RWPE2 (cell line): ENCODE results near the gene RWDD2A.
"Not testable (repeated sequence)": the region's sequence is repeated elsewhere in the genome, so short reads cannot be mapped to it uniquely, and the experiment has no call there.

Experiments
- ATAC-seq: fragments of 200-7000 bp; cut with Tn5 transposase; 3 replicates; pipeline ENCODE4 v1.9.1; 2021; ENCODE audit warnings: low read depth
- DNase-seq: peaks from one replicate; pipeline ENCODE4 v3.0.0-alpha.2; 2020; ENCODE audit warnings: low spot score
- H3K27ac ChIP-seq: fragments of 450-650 bp; 2 replicates; pipeline ENCODE4 v1.5.1; 2017; ENCODE audit warnings: mild to moderate bottlenecking; ENCODE audit not compliant: poor library complexity, severe bottlenecking
- H3K27me3 ChIP-seq: fragments of 250-450 bp; sonication (Bioruptor Pico); 2 replicates; pipeline ENCODE4 v1.5.1; 2021; ENCODE audit warnings: mild to moderate bottlenecking, moderate library complexity; ENCODE audit not compliant: insufficient read depth, poor library complexity, severe bottlenecking
- H3K36me3 ChIP-seq: fragments of 250-450 bp; sonication (Bioruptor Pico); 2 replicates; pipeline ENCODE4 v1.5.1; 2020; ENCODE audit warnings: low read depth, mild to moderate bottlenecking, moderate library complexity
- H3K4me1 ChIP-seq: fragments of 250-450 bp; sonication (Bioruptor Pico); 2 replicates; pipeline ENCODE4 v1.5.1; 2021; ENCODE audit warnings: mild to moderate bottlenecking, moderate library complexity; ENCODE audit not compliant: insufficient read depth, poor library complexity, severe bottlenecking
- H3K4me3 ChIP-seq: fragments of 250-450 bp; sonication (Bioruptor Pico); 2 replicates; pipeline ENCODE4 v1.5.1; 2021; ENCODE audit warnings: mild to moderate bottlenecking, moderate library complexity; ENCODE audit not compliant: severe bottlenecking
- H3K9me3 ChIP-seq: fragments of 250-450 bp; sonication (Bioruptor Pico); 2 replicates; pipeline ENCODE4 v1.5.1; 2021; ENCODE audit warnings: mild to moderate bottlenecking, moderate library complexity; ENCODE audit not compliant: severe bottlenecking
- TF ChIP-seq, protein P1 (sequence below): fragments of 450-650 bp; IDR thresholded peaks from one replicate; pipeline ENCODE4 v1.5.1; 2017; ENCODE audit warnings: mild to moderate bottlenecking, moderate library complexity; ENCODE audit not compliant: poor library complexity, severe bottlenecking

The RWDD2A gene

DNA sequence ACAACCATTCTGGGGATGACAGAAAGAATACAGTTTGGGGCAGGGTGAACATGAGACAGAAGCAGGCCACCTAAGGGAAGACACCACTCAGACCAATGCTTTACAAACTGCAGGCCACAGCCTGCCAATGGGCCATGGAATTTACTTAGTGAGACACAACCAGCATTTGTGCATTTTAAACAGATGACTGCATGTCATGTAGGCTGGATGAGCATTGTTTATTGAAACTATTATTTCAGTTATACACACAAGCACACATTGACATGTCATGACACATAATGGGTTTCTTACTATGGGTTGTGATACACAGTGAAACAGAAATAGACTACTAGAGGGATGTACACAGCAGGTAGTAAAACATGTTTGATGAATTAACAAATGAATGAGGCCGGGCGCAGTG, 8.1 kb upstream of the RWDD2A start:
- TF ChIP-seq, protein P1, sequence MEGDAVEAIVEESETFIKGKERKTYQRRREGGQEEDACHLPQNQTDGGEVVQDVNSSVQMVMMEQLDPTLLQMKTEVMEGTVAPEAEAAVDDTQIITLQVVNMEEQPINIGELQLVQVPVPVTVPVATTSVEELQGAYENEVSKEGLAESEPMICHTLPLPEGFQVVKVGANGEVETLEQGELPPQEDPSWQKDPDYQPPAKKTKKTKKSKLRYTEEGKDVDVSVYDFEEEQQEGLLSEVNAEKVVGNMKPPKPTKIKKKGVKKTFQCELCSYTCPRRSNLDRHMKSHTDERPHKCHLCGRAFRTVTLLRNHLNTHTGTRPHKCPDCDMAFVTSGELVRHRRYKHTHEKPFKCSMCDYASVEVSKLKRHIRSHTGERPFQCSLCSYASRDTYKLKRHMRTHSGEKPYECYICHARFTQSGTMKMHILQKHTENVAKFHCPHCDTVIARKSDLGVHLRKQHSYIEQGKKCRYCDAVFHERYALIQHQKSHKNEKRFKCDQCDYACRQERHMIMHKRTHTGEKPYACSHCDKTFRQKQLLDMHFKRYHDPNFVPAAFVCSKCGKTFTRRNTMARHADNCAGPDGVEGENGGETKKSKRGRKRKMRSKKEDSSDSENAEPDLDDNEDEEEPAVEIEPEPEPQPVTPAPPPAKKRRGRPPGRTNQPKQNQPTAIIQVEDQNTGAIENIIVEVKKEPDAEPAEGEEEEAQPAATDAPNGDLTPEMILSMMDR, result no peak
- H3K27ac ChIP-seq, result no peak overlapping the region
- peaks cover 97% of the 10 kb centered on the region for H3K36me3 ChIP-seq
- DNase-seq, result no peak
- no peak overlapping the region for H3K4me3 ChIP-seq
- no peaks in the 10 kb centered on the region for H3K9me3 ChIP-seq
- no peak for ATAC-seq
- H3K27me3 ChIP-seq, result no peaks in the 10 kb centered on the region
- H3K4me1 ChIP-seq, result peaks cover 10% of the 10 kb centered on the region

DNA sequence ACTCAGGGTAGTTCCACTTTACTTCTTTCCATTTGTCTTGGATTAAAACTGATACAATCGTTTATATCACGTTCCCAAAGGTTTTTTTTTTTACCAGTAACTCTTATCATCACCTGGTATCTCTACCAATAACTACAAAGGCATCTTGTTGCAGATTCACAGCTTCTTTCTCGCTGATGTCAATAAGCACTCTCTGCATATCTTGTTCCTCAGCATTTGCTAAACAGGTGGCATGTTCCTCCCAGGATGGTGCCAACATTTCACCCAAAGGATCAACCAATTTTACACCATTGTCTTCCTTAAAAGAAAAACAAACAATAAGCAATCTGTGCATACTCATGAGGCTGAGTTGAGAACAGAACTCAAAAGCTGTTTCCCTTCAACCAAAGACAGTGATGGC, 4.7 kb upstream of the RWDD2A start:
- Histone ChIP-seq H3K36me3 (peaks cover 74% of the 10 kb centered on the region), H3K4me3 (no peak overlapping the region), H3K9me3 (no peaks in the 10 kb centered on the region), H3K4me1 (peaks cover 10% of the 10 kb centered on the region), H3K27ac (no peak overlapping the region), H3K27me3 (no peaks in the 10 kb centered on the region)
- ATAC-seq, result no peak
- TF ChIP-seq, protein P1, result no peak
- DNase-seq, result no peak

DNA sequence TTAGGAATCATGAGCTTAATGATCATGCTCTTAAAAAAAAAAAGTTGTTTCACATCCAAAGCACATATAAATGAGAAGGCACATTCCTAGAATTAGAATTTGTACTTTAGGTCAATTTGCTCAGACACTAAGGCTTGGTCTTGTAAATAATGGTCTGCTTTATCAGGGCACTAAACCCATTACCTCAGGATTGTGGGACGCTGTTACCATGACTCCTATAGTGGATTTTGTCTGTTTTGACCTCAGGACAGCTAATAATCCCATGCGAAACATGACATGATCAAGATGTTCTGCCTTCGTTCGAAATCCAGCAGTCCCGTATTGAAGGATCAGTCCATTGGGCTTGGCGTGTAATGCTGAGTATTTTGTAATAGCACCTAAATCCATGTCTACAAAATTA, 2.5 kb upstream of the RWDD2A start:
- Histone ChIP-seq H3K9me3 (no peaks in the 10 kb centered on the region), H3K36me3 (peaks cover 63% of the 10 kb centered on the region), H3K27ac (no peak overlapping the region), H3K4me1 (no peaks in the 10 kb centered on the region), H3K4me3 (no peak overlapping the region), H3K27me3 (no peaks in the 10 kb centered on the region)
- ATAC-seq, result no peak
- DNase-seq, result no peak
- TF ChIP-seq, protein P1, result no peak

DNA sequence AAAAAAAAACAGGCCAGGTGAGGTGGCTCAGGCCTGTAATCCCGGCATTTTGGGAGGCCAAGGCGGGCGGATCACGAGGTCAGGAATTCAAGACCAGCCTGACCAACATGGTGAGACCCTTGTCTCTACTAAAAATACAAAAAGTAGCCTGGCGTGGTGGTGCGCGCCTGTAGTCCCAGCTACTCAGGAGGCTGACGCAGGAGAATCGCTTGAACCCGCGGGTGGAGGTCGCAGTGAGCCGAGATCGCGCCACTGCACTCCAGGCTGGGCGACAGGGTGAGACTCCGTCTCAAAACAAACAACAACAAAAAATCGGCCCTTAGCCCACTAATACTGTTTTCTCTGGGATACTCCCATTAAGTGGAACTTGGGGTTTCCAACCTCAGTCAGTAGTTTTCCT, 1.2 kb upstream of the RWDD2A start:
- Histone ChIP-seq H3K4me3 (peak overlapping the region; percentile 89), H3K36me3 (peaks cover 58% of the 10 kb centered on the region)
- not testable (repeated sequence) for H3K4me1 ChIP-seq, H3K27ac ChIP-seq, H3K27me3 ChIP-seq, ATAC-seq, DNase-seq, H3K9me3 ChIP-seq

DNA sequence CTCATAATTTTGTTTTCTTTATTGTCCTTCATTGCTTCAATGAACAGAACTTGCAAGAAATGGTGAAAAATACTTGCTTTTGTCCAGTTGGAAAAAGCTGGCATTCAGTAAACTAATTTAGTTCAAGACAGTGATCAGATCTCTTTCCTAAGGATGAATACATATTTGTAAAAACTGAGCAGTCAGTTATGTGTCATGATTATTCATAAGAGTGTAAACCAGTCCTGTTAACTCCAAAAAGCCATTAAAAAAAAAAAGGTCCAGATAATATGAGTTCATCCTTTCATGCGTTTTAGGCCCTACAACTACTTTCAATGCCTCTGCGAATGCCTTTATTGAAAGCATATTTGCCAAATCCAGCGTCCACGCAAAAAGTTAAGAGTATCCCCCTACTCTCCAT, 701 bp upstream of the RWDD2A start:
- no peaks in the 10 kb centered on the region for H3K9me3 ChIP-seq
- H3K27ac ChIP-seq, result peak overlapping the region; percentile 30
- H3K4me3 ChIP-seq, result peak overlapping the region; percentile 89
- peak; percentile 9; the same call in 2 of the 3 replicates for ATAC-seq
- no peak for DNase-seq
- H3K4me1 ChIP-seq, result no peaks in the 10 kb centered on the region
- TF ChIP-seq, protein P1, result no peak
- H3K36me3 ChIP-seq, result peaks cover 54% of the 10 kb centered on the region
- H3K27me3 ChIP-seq, result no peaks in the 10 kb centered on the region
